ENCODE measurements around the gene SEC14L2.
"Not testable (repeated sequence)": the region's sequence is repeated elsewhere in the genome, so short reads cannot be mapped to it uniquely, and the experiment has no call there.

SEC14L2 gene

GRCh38 chr22:30426388-30427353, 29.9 kb downstream of the SEC14L2 start:
- peak; percentile 81 to 84 for DNase-seq (ENCODE audit: low read depth in 2 of 2)

GRCh38 chr22:30427871-30428270, 31.1 kb downstream of the SEC14L2 start:
- DNase-seq (ENCODE audit: low read depth in 2 of 2), result no peak

DNA sequence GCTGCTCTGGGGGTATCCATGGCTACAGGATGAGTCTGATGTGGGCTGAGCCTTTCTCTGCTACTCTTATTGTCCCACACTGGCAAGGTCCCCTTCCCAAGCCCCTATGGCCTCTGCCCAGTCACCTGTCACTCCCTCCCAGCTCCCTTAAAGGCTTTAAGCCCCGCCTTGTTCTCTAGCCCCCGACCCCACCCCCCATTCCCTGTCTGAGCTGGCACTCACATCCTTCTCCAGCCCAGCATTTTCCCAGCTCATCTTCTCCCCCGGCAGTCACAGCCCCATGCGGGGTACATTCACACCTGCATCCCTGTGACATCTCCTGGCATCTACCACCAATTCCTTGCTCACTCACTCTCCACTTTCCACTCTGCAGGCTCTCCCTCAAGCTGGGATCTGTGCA, 33.1 kb downstream of the SEC14L2 start:
- DNase-seq (ENCODE audit: low read depth in 2 of 2), result no peak

GRCh38 chr22:30430933-30431332, 34.1 kb downstream of the SEC14L2 start:
- DNase-seq (ENCODE audit: low read depth in 2 of 2), result no peak

- DNase-seq (ENCODE audit: low read depth in 2 of 2), result no peak
Measured at GRCh38 chr22:30432096-30432495, 35.3 kb downstream of the SEC14L2 start.

DNA sequence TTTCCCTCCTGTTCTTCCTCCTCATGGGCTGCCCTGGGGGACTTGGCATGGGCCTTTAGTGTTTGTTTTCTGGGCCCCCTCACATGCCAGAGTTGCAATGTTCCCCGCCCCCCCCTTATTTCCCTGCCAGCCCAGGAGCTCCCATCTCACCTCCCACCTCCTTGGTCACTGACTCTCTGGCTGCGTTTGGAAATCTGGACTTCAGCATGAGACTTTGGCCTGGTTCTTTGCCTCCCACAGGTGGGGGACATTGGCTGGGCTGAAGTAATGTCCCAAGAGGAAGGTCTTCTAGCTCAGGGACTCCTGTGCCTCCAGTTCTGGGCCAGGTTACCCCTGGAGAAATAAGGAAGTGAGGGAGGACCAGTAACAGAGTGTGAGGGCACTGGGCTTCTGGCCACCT, 35.7 kb downstream of the SEC14L2 start:
- no peak for DNase-seq (ENCODE audit: low read depth in 2 of 2)

DNA sequence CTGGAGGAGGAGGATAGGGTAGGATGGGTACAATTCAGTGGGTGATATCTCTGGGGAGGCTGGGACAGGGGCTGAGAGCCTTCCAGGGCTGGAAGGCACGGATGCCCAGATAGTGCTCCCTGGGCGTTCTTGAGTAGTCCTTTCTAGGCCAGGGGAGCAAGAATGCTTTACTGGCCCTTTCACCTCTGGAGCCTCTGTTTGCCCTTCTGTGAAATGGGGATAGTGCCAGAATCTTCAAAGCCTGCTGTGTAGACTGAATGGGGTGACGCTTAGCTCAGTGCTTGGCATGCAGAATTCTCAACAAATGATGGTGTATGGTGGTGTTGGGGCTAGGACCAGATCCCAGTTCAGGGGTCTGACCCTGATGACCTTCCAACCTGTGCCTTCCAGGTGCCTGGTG, 36.4 kb downstream of the SEC14L2 start:
- DNase-seq (ENCODE audit: low read depth in 2 of 2), result no peak

GRCh38 chr22:30433773-30434172, 37.0 kb downstream of the SEC14L2 start:
- no peak for DNase-seq (ENCODE audit: low read depth in 2 of 2)

GRCh38 chr22:30434843-30435242, 38.0 kb downstream of the SEC14L2 start:
- DNase-seq (ENCODE audit: low read depth in 2 of 2), result no peak

- DNase-seq (ENCODE audit: low read depth in 2 of 2), result peak; percentile 46 to 60
Measured at GRCh38 chr22:30435674-30436126, 38.9 kb downstream of the SEC14L2 start.

DNA sequence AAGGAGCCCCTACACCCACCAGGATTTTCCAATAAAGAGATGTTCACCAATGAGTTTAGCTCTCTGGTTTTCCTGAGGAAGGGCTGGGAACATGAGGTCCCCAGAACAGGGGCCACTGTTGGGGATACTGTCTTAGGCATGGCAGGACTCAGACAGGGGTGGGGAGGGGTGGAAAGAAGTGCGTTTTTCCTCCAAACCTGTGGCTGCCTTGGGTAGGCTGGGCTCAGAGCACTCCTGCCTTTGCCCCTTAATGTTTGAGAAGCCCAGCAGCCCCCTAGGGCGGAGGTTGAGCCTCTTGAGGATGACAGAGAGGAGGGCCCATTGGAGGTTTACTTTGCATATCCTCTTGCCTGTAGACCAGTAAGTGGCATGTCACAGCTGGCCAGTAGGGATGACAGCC, 39.4 kb downstream of the SEC14L2 start:
- DNase-seq (ENCODE audit: low read depth in 2 of 2), result no peak

DNA sequence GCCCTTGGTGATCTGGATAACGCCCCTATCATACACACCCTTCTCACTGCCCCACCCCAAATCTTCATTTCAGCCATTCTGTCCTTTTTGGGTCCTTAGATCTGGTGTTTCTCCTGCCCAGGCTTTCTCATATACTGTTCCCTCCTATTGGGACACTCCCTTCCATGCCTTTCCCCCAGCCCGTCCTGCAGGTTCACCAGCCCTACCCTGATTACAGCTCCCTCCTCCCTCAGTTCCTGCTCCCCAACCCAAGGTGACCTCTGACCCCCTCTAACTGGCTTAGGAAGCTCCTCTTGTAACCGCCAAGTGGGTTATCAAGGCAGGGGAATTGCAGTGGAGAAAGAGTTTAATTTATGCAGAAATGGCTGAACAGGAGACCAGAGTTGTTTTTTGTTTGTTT, 41.7 kb downstream of the SEC14L2 start:
- no peak for DNase-seq (ENCODE audit: low read depth in 2 of 2)

DNA sequence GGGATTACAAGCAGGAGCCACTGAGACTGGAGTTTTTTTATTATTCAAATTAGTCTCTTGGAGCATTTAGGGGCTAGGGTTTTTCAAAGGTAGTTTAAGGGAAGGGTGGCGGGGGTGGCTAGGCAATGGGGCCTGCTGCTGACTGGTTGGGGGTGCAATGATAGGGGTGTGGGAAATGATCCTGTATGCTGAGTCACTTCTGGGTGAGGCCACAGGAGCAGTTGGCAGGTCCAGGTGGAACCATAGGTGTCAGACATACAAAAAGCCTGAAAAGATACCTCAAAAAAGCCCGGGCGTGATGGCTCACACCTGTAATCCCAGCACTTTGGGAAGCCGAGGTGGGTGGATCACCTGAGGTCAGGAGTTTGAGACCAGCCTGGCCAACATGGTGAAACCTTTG, 42.4 kb downstream of the SEC14L2 start:
- DNase-seq (ENCODE audit: low read depth in 2 of 2), result no peak

- DNase-seq (ENCODE audit: low read depth in 2 of 2), result no peak
Measured at GRCh38 chr22:30439836-30440235, 43.0 kb downstream of the SEC14L2 start.

DNA sequence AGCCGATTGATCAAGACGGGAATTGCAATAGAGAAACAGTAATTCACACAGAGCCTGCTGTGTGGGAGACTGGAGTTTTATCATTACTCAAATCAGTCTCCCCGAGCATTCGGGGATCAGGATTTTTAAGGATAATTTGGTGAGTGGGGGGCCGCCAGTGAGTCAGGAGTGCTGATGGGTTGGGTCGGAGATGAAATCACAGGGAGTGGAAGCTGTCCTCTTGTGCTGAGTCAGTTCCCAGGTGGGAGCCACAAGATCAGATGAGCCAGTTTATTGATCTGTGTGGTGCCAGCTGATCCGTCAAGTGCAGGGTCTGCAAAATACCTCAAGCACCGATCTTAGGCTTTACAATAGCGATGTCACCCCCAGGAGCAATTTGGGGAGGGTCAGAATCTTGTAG, 44.3 kb downstream of the SEC14L2 start:
- DNase-seq (ENCODE audit: low read depth in 2 of 2), result no peak

GRCh38 chr22:30444632-30445437, 48.0 kb downstream of the SEC14L2 start:
- peak; percentile 32 to 42 for DNase-seq (ENCODE audit: low read depth in 2 of 2)

DNA sequence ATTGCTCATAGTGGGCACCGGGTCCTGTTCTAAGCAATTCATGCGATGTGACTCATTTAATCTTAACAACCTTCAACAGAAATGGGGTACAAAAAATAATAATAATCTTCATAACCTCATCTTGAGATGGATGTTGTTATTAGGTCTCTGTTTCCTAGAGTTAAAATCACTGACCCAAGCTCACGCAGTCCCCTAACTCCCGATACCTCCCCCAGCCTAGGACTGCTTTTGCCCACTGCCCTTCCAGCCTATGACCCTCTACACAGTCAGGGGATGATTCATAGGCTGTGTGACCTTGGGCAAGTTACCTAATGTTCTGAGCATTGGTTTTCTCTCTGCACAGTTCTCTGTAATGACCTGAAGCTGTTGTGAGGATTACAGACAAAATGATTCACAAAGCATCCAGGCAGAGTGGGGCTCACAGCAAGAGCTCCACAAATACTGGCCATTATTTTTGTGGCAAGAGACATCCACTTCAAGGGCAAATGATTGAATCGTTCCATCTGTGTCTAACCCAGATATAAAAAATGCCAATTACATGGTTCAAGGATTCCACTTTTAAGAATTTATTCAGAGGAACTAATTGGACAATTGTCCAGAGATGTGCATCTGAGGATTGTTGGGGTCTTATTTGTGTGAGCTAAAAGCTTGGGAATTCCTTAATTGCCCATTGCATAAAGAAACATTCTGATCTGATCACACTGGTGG, 48.8 kb downstream of the SEC14L2 start:
- DNase-seq (ENCODE audit: low read depth in 2 of 2), result no peak

GRCh38 chr22:30447656-30448055, 50.8 kb downstream of the SEC14L2 start:
- no peak for DNase-seq (ENCODE audit: low read depth in 2 of 2)

- DNase-seq (ENCODE audit: low read depth in 2 of 2), result not testable (repeated sequence)
Measured at GRCh38 chr22:30451488-30451887, 54.7 kb downstream of the SEC14L2 start.

DNA sequence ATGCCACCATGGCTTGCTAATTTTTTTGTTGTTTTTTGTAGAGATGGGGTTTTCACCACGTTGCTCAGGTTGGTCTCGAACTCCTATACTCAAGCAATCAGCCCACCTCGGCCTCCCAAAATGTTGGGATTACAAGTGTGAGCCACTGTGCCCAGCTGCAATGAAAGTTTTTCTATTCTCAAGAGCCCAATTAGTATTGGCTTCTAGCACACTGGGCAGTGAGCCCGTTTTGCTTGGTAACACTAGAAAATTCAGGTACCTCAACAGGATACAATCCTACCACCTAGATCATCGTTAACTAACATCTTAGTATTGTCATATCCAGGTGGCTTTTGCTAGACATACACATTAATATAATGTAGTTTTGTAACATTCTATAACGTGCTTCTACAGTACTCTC, 56.0 kb downstream of the SEC14L2 start:
- no peak for DNase-seq (ENCODE audit: low read depth in 2 of 2)

GRCh38 chr22:30453731-30454510, 57.1 kb downstream of the SEC14L2 start:
- DNase-seq (ENCODE audit: low read depth in 2 of 2), result no peak

Measured in stimulated activated CD8-positive, alpha-beta memory T cell treated with anti-CD3 and anti-CD28 coated beads, Interleukin-2, amount 100 ng/mL, for 48 hours (primary cell).